SK-N-SH treated with all-trans-retinoic acid at 6 μM for 48 hours (cell line): ENCODE measurements around the gene ERCC2.
"Not testable (repeated sequence)": the region's sequence is repeated elsewhere in the genome, so short reads cannot be mapped to it uniquely, and the experiment has no call there.

Source experiments
- ATAC-seq: fragments of 200-7000 bp; cut with Tn5 transposase; 3 replicates; pipeline ENCODE4 v1.9.1; 2020; ENCODE audit warnings: mild to moderate bottlenecking, moderate library complexity
- BACH2 ChIP-seq: fragments of 250-450 bp; sonication (Bioruptor Pico); IDR thresholded peaks from 2 replicates; pipeline ENCODE4 v1.9.0; 2021; ENCODE audit warnings: mild to moderate bottlenecking, borderline replicate concordance
- CSDC2 ChIP-seq: fragments of 250-450 bp; sonication (Bioruptor Pico); IDR thresholded peaks from 2 replicates; pipeline ENCODE4 v1.5.0; 2020; ENCODE audit warnings: mild to moderate bottlenecking, moderate library complexity
- CSRNP3 ChIP-seq: fragments of 250-450 bp; sonication (Bioruptor Pico); IDR thresholded peaks from 2 replicates; pipeline ENCODE4 v1.5.1; 2021; ENCODE audit warnings: mild to moderate bottlenecking, moderate library complexity
- ESRRG ChIP-seq: fragments of 250-450 bp; sonication (Bioruptor Pico); IDR thresholded peaks from 2 replicates; pipeline ENCODE4 v1.6.1; 2021; ENCODE audit warnings: mild to moderate bottlenecking
- GLIS3 ChIP-seq: fragments of 250-450 bp; sonication (Bioruptor Pico); IDR thresholded peaks from 2 replicates; pipeline ENCODE4 v1.5.0; 2020; ENCODE audit warnings: mild to moderate bottlenecking, moderate library complexity
- ISL1 ChIP-seq: fragments of 250-450 bp; sonication (Bioruptor Pico); IDR thresholded peaks from 2 replicates; pipeline ENCODE4 v2.1.2; 2022; ENCODE audit warnings: mild to moderate bottlenecking, moderate library complexity
- OSR1 ChIP-seq: fragments of 250-450 bp; sonication (Bioruptor Pico); IDR thresholded peaks from 2 replicates; pipeline ENCODE4 v1.8.0; 2022; ENCODE audit warnings: moderate library complexity, mild to moderate bottlenecking, inconsistent platforms
- PPARA ChIP-seq: fragments of 250-450 bp; sonication (Bioruptor Pico); IDR thresholded peaks from 2 replicates; pipeline ENCODE4 v1.5.0; 2020; ENCODE audit warnings: mild to moderate bottlenecking, borderline replicate concordance
- RARB ChIP-seq: fragments of 250-450 bp; sonication (Bioruptor Pico); IDR thresholded peaks from 2 replicates; pipeline ENCODE4 v1.8.0; 2021; ENCODE audit warnings: mild to moderate bottlenecking, moderate library complexity
- SNAI2 ChIP-seq: fragments of 250-450 bp; sonication (Bioruptor Pico); IDR thresholded peaks from 2 replicates; pipeline ENCODE4 v1.5.0; 2020; ENCODE audit warnings: mild to moderate bottlenecking, moderate library complexity
- TCF4 ChIP-seq: fragments of 250-450 bp; sonication (Bioruptor Pico); IDR thresholded peaks from 2 replicates; pipeline ENCODE4 v1.8.0; 2021; ENCODE audit warnings: mild to moderate bottlenecking, moderate library complexity, borderline replicate concordance
- TOX ChIP-seq: fragments of 250-450 bp; sonication (Bioruptor Pico); IDR thresholded peaks from 2 replicates; pipeline ENCODE4 v1.8.0; 2021; ENCODE audit warnings: mild to moderate bottlenecking, moderate library complexity, borderline replicate concordance
- ZC3H10 ChIP-seq: fragments of 250-450 bp; sonication (Bioruptor Pico); IDR thresholded peaks from 2 replicates; pipeline ENCODE4 v1.5.1; 2021; ENCODE audit warnings: mild to moderate bottlenecking, moderate library complexity
- ZFP3 ChIP-seq: fragments of 250-450 bp; sonication (Bioruptor Pico); IDR thresholded peaks from 2 replicates; pipeline ENCODE4 v1.5.0; 2020; ENCODE audit warnings: mild to moderate bottlenecking, moderate library complexity
- ZFP30 ChIP-seq: fragments of 450-650 bp; formaldehyde crosslinking; IDR thresholded peaks from 2 replicates; pipeline ENCODE4 v1.5.0; 2022; ENCODE audit warnings: mild to moderate bottlenecking, moderate library complexity
- ZNF8 ChIP-seq: fragments of 450-650 bp; formaldehyde crosslinking; IDR thresholded peaks from 2 replicates; pipeline ENCODE4 v1.5.0; 2020; ENCODE audit warnings: mild to moderate bottlenecking, moderate library complexity
- TF ChIP-seq, protein P1 (sequence below): fragments of 250-450 bp; sonication (Bioruptor Pico); IDR thresholded peaks from 2 replicates; pipeline ENCODE4 v1.5.0; 2020; ENCODE audit warnings: mild to moderate bottlenecking, moderate library complexity
- TF ChIP-seq, protein P2 (sequence below): fragments of 250-450 bp; sonication (Bioruptor Pico); IDR thresholded peaks from 2 replicates; pipeline ENCODE4 v1.5.1; 2020; ENCODE audit warnings: low read depth, mild to moderate bottlenecking, moderate library complexity
- TF ChIP-seq, protein P3 (sequence below): fragments of 250-450 bp; sonication (Bioruptor Pico); IDR thresholded peaks from 2 replicates; pipeline ENCODE4 v1.8.0; 2020; ENCODE audit warnings: mild to moderate bottlenecking, moderate library complexity, borderline replicate concordance
- TF ChIP-seq, protein P4 (sequence below): fragments of 250-450 bp; sonication (Bioruptor Pico); IDR thresholded peaks from 2 replicates; pipeline ENCODE4 v1.8.0; 2021; ENCODE audit warnings: low read depth, mild to moderate bottlenecking, moderate library complexity, borderline replicate concordance

Gene ERCC2

DNA sequence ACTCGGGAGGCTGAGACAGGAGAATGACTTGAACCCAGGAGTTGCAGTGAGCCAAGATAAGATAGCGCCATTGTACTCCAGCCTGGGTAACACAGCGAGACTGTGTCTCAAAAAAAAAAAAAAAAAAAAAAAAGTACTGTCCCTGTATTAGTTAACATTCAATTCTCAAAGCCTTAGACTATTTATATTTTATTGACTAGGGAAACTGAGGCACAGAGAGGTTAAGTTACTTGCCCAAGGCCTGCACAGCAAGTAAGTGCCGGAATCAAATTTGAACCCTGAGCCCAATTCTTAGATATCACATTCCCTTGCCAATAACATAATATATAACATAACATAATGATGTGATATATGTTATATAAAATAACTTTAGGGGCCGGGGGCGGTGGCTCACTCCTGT lies 30.7 kb downstream of the ERCC2 start:
- TF ChIP-seq, protein P1, sequence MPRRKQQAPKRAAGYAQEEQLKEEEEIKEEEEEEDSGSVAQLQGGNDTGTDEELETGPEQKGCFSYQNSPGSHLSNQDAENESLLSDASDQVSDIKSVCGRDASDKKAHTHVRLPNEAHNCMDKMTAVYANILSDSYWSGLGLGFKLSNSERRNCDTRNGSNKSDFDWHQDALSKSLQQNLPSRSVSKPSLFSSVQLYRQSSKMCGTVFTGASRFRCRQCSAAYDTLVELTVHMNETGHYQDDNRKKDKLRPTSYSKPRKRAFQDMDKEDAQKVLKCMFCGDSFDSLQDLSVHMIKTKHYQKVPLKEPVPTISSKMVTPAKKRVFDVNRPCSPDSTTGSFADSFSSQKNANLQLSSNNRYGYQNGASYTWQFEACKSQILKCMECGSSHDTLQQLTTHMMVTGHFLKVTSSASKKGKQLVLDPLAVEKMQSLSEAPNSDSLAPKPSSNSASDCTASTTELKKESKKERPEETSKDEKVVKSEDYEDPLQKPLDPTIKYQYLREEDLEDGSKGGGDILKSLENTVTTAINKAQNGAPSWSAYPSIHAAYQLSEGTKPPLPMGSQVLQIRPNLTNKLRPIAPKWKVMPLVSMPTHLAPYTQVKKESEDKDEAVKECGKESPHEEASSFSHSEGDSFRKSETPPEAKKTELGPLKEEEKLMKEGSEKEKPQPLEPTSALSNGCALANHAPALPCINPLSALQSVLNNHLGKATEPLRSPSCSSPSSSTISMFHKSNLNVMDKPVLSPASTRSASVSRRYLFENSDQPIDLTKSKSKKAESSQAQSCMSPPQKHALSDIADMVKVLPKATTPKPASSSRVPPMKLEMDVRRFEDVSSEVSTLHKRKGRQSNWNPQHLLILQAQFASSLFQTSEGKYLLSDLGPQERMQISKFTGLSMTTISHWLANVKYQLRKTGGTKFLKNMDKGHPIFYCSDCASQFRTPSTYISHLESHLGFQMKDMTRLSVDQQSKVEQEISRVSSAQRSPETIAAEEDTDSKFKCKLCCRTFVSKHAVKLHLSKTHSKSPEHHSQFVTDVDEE (CRISPR knock-in tag) = no peak
- TF ChIP-seq RARB (CRISPR knock-in tag) (no peak), TCF4 (CRISPR knock-in tag) (no peak), OSR1 (CRISPR knock-in tag) (no peak), GLIS3 (CRISPR knock-in tag) (no peak), ZFP3 (CRISPR knock-in tag) (no peak), PPARA (CRISPR knock-in tag) (no peak), ISL1 (CRISPR knock-in tag) (no peak), CSRNP3 (no peak)
- TF ChIP-seq, protein P2, sequence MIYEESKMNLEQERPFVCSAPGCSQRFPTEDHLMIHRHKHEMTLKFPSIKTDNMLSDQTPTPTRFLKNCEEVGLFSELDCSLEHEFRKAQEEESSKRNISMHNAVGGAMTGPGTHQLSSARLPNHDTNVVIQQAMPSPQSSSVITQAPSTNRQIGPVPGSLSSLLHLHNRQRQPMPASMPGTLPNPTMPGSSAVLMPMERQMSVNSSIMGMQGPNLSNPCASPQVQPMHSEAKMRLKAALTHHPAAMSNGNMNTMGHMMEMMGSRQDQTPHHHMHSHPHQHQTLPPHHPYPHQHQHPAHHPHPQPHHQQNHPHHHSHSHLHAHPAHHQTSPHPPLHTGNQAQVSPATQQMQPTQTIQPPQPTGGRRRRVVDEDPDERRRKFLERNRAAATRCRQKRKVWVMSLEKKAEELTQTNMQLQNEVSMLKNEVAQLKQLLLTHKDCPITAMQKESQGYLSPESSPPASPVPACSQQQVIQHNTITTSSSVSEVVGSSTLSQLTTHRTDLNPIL = no peak
- TF ChIP-seq, protein P3, sequence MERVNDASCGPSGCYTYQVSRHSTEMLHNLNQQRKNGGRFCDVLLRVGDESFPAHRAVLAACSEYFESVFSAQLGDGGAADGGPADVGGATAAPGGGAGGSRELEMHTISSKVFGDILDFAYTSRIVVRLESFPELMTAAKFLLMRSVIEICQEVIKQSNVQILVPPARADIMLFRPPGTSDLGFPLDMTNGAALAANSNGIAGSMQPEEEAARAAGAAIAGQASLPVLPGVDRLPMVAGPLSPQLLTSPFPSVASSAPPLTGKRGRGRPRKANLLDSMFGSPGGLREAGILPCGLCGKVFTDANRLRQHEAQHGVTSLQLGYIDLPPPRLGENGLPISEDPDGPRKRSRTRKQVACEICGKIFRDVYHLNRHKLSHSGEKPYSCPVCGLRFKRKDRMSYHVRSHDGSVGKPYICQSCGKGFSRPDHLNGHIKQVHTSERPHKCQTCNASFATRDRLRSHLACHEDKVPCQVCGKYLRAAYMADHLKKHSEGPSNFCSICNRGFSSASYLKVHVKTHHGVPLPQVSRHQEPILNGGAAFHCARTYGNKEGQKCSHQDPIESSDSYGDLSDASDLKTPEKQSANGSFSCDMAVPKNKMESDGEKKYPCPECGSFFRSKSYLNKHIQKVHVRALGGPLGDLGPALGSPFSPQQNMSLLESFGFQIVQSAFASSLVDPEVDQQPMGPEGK = no peak
- TF ChIP-seq, protein P4, sequence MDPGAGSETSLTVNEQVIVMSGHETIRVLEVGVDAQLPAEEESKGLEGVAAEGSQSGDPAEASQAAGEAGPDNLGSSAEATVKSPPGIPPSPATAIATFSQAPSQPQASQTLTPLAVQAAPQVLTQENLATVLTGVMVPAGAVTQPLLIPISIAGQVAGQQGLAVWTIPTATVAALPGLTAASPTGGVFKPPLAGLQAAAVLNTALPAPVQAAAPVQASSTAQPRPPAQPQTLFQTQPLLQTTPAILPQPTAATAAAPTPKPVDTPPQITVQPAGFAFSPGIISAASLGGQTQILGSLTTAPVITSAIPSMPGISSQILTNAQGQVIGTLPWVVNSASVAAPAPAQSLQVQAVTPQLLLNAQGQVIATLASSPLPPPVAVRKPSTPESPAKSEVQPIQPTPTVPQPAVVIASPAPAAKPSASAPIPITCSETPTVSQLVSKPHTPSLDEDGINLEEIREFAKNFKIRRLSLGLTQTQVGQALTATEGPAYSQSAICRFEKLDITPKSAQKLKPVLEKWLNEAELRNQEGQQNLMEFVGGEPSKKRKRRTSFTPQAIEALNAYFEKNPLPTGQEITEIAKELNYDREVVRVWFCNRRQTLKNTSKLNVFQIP (CRISPR knock-in tag) = no peak
- no peak for ATAC-seq

DNA sequence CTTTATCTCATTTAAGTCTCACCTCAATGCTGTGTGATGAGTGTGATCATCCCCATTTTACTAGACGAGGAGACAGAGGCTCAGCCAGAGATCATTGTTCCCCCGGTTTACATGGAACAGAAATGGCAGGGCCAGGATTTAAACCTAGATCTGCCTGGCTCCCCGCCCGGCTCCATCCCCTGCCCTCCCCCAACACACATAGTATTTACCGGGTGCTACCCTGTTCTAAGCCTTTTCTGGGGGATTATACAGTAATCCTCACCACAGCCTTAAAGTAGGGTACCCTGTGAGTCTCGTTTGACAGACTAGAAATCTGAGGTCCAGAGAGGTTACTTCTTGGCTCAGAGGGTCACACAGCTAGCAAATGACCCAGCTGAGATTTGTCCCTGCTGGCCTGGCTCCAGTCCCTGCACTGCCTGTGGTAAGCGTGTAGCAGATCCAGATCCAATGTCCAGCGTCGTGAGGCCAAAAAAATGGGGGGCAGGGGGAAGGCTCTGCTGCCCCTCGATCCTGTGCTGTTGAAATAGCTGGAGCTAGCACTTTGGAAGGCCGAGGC lies 33.6 kb downstream of the ERCC2 start:
- TF ChIP-seq ZNF8 (CRISPR knock-in tag) (no peak), TOX (CRISPR knock-in tag) (no peak), CSDC2 (CRISPR knock-in tag) (no peak), BACH2 (CRISPR knock-in tag) (no peak), ISL1 (CRISPR knock-in tag) (no peak)
- no peak for ATAC-seq

- ATAC-seq = not testable (repeated sequence)
These were observed 35.5 kb downstream of the ERCC2 start for GRCh38 chr19:45334881-45335280.

DNA sequence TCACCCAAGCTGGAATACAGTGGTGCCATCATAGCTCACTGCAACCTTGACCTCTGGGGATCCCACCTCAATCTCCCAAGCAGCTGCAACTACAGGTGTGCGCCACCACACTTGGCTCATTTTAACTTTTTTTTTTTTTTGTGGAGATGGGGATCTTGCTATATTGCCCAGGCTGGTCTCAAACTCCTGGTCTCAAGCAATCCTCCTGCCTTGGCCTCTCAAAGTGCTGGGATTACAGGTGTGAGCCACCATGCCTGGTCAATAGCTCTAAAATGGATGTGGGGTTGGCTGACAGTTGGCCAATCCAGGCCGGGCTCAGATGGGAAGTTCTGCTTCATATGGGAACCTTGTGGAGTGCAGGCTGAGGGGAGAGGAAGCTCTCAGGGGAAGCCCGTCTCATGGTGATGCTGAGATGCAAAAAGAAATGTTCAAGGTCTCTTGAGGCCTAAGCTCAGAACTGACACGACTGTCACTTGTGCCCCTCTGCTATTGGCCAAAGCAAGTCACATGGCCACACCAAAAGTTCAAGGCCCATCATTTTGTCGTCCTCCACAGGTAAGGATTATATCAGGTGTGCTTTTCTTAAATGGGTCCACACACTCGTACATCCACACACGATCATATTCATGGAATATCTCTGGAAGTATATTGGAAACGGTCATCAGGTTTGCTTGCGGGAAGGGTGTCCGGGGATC lies 36.6 kb downstream of the ERCC2 start:
- no peak for ATAC-seq
- TF ChIP-seq OSR1 (CRISPR knock-in tag) = no peak
- no peak for TF ChIP-seq GLIS3 (CRISPR knock-in tag)
- TF ChIP-seq ZFP30 = no peak
- no peak for TF ChIP-seq CSRNP3
- TF ChIP-seq RARB (CRISPR knock-in tag) = no peak
- no peak for TF ChIP-seq ZC3H10 (CRISPR knock-in tag)
- no peak for TF ChIP-seq TCF4 (CRISPR knock-in tag)
- TF ChIP-seq ZNF8 (CRISPR knock-in tag) = no peak
- no peak for TF ChIP-seq CSDC2 (CRISPR knock-in tag)
- no peak for TF ChIP-seq ISL1 (CRISPR knock-in tag)
- no peak for TF ChIP-seq ESRRG (CRISPR knock-in tag)
- no peak for TF ChIP-seq SNAI2 (CRISPR knock-in tag)
- no peak for TF ChIP-seq TOX (CRISPR knock-in tag)
- TF ChIP-seq, protein P3 = no peak
- TF ChIP-seq, protein P2 = no peak
